Measurements from ENCODE around the gene CHD2.

DNA sequence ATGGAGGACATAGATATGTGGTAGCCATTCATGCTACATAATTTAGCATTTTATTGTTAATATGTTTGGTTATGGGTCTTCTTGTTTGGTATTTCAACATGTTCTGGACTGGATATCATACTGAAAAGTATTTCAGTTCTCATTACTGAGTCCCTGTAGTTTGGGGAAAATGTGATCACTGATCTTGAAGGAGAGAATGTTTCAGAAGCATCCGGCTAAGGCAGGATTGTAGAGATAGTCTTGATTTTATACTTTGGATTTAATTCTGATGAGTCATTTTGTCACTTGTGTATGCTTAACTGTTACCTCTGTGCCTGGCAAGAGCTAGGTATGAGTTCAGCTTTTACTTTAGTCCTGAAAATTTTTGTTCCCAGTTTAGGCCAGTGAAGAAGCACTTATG, 7.1 kb downstream of the CHD2 start:
- TF ChIP-seq CTCF (IDR thresholded peaks at IDR 0.05; ENCODE audit: insufficient read depth, low read depth, low read length), result no peak
- TF ChIP-seq EZH2 (IDR thresholded peaks at IDR 0.05; ENCODE audit: insufficient read depth, low read length), result no peak

Data from astrocyte (in vitro differentiated cells and primary cell).